Endodermal cell (in vitro differentiated cells): Measurements from ENCODE around the gene SELENOH. TPM values are rescaled to one million over a fixed set of nuclear protein-coding genes. Genes with fewer than 3 reads are reported as not detected.
A peak's percentile ranks its signal among the peaks of the same experiment; 100 is the strongest.

Experiments used
- DNase-seq: peaks from one replicate; pipeline ENCODE4 v3.0.0-alpha.2; 2017
- H3K27ac ChIP-seq: 2 replicates; pipeline ENCODE4 v1.5.1; 2013; ENCODE audit warnings: mild to moderate bottlenecking, low read depth, low read length, moderate library complexity
- H3K27me3 ChIP-seq: 2 replicates; pipeline ENCODE4 v1.6.1; 2013; ENCODE audit warnings: mild to moderate bottlenecking, low read length, moderate library complexity; ENCODE audit not compliant: insufficient read depth, control insufficient read depth, poor library complexity, severe bottlenecking
- H3K36me3 ChIP-seq: 2 replicates; pipeline ENCODE4 v1.7.0; 2013; ENCODE audit warnings: mild to moderate bottlenecking, low read length, moderate library complexity; ENCODE audit not compliant: control insufficient read depth, insufficient read depth
- H3K4me1 ChIP-seq: one replicate; pipeline ENCODE4 v1.7.0; 2013; ENCODE audit warnings: low read length; ENCODE audit not compliant: control insufficient read depth, insufficient read depth
- H3K4me3 ChIP-seq: 2 replicates; pipeline ENCODE4 v1.5.1; 2013; ENCODE audit warnings: mild to moderate bottlenecking, low read length, moderate library complexity
- H3K9ac ChIP-seq: 2 replicates; pipeline ENCODE4 v1.6.1; 2013; ENCODE audit warnings: mild to moderate bottlenecking, low read length, moderate library complexity; ENCODE audit not compliant: poor library complexity, severe bottlenecking; ENCODE audit errors: extremely low read depth
- H3K9me3 ChIP-seq: 2 replicates; pipeline ENCODE4 v1.6.1; 2013; ENCODE audit warnings: mild to moderate bottlenecking, low read length, moderate library complexity; ENCODE audit not compliant: control insufficient read depth
- H3K27ac Mint-ChIP-seq: 2 replicates; pipeline ENCODE4 v1.8.0; 2020; ENCODE audit warnings: mixed read lengths
- H3K27me3 Mint-ChIP-seq: 2 replicates; pipeline ENCODE4 v1.8.0; 2021; ENCODE audit warnings: mild to moderate bottlenecking, mixed read lengths; ENCODE audit not compliant: insufficient read depth
- H3K36me3 Mint-ChIP-seq: 2 replicates; pipeline ENCODE4 v1.8.0; 2020; ENCODE audit warnings: low read depth, mixed read lengths
- H3K4me1 Mint-ChIP-seq: 2 replicates; pipeline ENCODE4 v1.8.0; 2020; ENCODE audit warnings: mixed read lengths
- H3K4me3 Mint-ChIP-seq: 2 replicates; pipeline ENCODE4 v1.8.0; 2020; ENCODE audit warnings: mild to moderate bottlenecking, moderate library complexity, mixed read lengths
- H3K9me3 Mint-ChIP-seq: 2 replicates; pipeline ENCODE4 v1.8.0; 2020; ENCODE audit warnings: mild to moderate bottlenecking, mixed read lengths
- WGBS, 2 experiments: methylation state at CpG; one replicate each; pipeline versions ENCODE4 v1.1.5 to v1.1.7; 2013; ENCODE audit warnings: missing lambda C conversion rate in 2 of 2, mixed read lengths in 1 of 2; ENCODE audit not compliant: insufficient coverage in 1 of 2, insufficient read length in 1 of 2; 5-methylcytosine and 5-hydroxymethylcytosine counted together
- total RNA-seq, 2 donors: library from RNA; stranded (reverse); fragmentation: NEBNext Ultra II Directional in 1 of 2; extraction: Animal tissue kit (Norgen Biotek cat#: 25700) in 1 of 2; gene quantifications; 2 replicates in 1 of 2; 3 replicates in 1 of 2; pipeline ENCODE4 v1.2.1, GENCODE V29; 2021
- TF ChIP-seq, protein P1 (sequence below): fragments of 200-600 bp; sonication (generic); conservative IDR thresholded peaks from 2 replicates; pipeline ENCODE4 v1.5.0; 2021; ENCODE audit warnings: antibody characterized with exemption, mild to moderate bottlenecking

SELENOH gene
- total RNA-seq, 2 donors from 2014 or later, result 213 to 226 TPM

DNA sequence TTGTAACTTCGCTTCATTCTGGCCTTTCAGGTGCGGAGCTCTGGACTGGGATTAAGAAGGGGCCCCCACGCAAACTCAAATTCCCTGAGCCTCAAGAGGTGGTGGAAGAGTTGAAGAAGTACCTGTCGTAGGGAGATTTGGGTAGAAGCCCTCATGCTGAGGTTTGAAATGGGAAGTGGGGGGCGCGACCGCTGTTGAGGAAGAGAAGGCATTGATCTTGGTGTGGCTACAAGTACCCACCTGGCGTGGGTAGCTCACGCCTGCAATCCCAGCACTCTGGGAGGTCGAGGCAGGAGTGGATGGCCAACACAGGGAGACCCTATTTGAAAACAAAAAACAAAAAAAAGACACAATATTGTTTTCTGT lies 779 bp downstream of the SELENOH start:
- H3K4me3 Mint-ChIP-seq, result peak overlapping the region; percentile 98
- H3K27ac Mint-ChIP-seq, result peak overlapping the region; percentile 97
- Histone ChIP-seq H3K9ac (peak overlapping the region; percentile 87), H3K4me1 (no peaks in the 10 kb centered on the region), H3K9me3 (no peaks in the 10 kb centered on the region), H3K27me3 (no peaks in the 10 kb centered on the region), H3K4me3 (peak overlapping the region; percentile 94), H3K36me3 (peaks cover 66% of the 10 kb centered on the region), H3K27ac (peak overlapping the region; percentile 86)
- 0 to 3% methylated on average over 2 to 10 of the region's 10 CpGs for WGBS, 2 experiments
- H3K4me1 Mint-ChIP-seq, result peaks cover 9% of the 10 kb centered on the region
- H3K36me3 Mint-ChIP-seq, result peaks cover 49% of the 10 kb centered on the region
- H3K27me3 Mint-ChIP-seq, result no peaks in the 10 kb centered on the region
- TF ChIP-seq, protein P1, sequence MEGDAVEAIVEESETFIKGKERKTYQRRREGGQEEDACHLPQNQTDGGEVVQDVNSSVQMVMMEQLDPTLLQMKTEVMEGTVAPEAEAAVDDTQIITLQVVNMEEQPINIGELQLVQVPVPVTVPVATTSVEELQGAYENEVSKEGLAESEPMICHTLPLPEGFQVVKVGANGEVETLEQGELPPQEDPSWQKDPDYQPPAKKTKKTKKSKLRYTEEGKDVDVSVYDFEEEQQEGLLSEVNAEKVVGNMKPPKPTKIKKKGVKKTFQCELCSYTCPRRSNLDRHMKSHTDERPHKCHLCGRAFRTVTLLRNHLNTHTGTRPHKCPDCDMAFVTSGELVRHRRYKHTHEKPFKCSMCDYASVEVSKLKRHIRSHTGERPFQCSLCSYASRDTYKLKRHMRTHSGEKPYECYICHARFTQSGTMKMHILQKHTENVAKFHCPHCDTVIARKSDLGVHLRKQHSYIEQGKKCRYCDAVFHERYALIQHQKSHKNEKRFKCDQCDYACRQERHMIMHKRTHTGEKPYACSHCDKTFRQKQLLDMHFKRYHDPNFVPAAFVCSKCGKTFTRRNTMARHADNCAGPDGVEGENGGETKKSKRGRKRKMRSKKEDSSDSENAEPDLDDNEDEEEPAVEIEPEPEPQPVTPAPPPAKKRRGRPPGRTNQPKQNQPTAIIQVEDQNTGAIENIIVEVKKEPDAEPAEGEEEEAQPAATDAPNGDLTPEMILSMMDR, result no peak
- DNase-seq, result no peak
- no peaks in the 10 kb centered on the region for H3K9me3 Mint-ChIP-seq

DNA sequence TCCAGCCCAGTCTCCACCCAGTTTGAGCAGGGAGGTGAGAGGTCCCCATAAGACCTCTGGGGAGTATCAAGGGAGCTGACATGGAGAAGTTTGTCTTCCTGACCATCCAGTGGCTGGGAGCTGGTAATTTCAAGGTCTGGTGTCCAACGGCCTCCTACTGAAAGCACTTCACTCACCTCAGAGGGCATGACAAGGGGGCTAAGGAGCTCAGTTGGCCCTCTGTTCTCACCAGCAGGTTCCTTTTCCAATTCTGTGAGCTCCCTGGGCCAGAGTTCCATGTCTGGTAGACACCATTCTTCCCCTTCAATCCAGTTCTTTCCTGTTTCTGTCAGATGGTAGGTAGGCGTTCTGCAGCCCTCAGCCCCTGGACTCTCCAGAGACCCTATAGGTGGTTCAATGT lies 3.1 kb downstream of the SELENOH start:
- peaks cover 34% of the 10 kb centered on the region for H3K36me3 Mint-ChIP-seq
- Histone ChIP-seq H3K27ac (no peak overlapping the region), H3K4me1 (no peaks in the 10 kb centered on the region), H3K27me3 (no peaks in the 10 kb centered on the region), H3K9ac (no peak overlapping the region), H3K9me3 (no peaks in the 10 kb centered on the region), H3K36me3 (peaks cover 47% of the 10 kb centered on the region), H3K4me3 (no peak overlapping the region)
- no peaks in the 10 kb centered on the region for H3K9me3 Mint-ChIP-seq
- 89 to 94% methylated on average over 1 to 2 of the region's 2 CpGs for WGBS, 2 experiments
- TF ChIP-seq, protein P1, result no peak
- H3K4me3 Mint-ChIP-seq, result no peak overlapping the region
- H3K27ac Mint-ChIP-seq, result no peak overlapping the region
- no peaks in the 10 kb centered on the region for H3K27me3 Mint-ChIP-seq
- no peak for DNase-seq
- peaks cover 9% of the 10 kb centered on the region for H3K4me1 Mint-ChIP-seq

DNA sequence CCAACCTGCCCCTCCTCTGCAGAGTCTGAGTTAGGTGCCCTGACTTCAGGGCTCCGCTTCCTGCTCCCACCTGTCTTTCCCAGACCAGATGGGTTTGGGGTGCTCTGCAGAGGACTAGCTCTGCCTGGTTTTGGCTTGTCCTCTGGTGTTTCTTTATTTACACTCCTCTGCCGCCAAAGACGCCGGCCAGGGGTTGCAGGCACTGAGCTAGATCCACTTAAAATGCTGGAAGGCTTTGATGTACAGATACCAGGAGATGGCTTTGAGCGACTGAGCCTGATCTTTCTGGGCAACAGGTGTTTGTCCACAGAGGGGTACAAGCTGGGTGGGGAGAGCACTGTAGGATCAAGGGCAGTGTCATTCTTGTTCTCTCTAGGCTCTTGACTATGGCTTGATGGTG lies 3.9 kb downstream of the SELENOH start:
- Mint-ChIP-seq H3K27ac (peak overlapping the region; percentile 60), H3K27me3 (no peaks in the 10 kb centered on the region), H3K4me3 (no peak overlapping the region), H3K36me3 (peaks cover 31% of the 10 kb centered on the region), H3K4me1 (peaks cover 9% of the 10 kb centered on the region), H3K9me3 (no peaks in the 10 kb centered on the region)
- TF ChIP-seq, protein P1, result no peak
- Histone ChIP-seq H3K27ac (no peak overlapping the region), H3K4me3 (no peak overlapping the region), H3K4me1 (no peaks in the 10 kb centered on the region), H3K9me3 (no peaks in the 10 kb centered on the region), H3K9ac (no peak overlapping the region), H3K36me3 (peaks cover 39% of the 10 kb centered on the region), H3K27me3 (no peaks in the 10 kb centered on the region)
- DNase-seq, result no peak
- WGBS, 2 experiments, result 95 to 97% methylated on average over 5 of the region's 5 CpGs
